Fibroblast of skin of left biceps (primary cell): Measurements from ENCODE around the gene SLC3A2.
"Not testable (repeated sequence)": the region's sequence is repeated elsewhere in the genome, so short reads cannot be mapped to it uniquely, and the experiment has no call there.

Experiments
- DNase-seq, 2 experiments: peaks; one replicate each; pipeline ENCODE4 v3.0.0-alpha.2; 2013; ENCODE audit warnings: low read depth in 2 of 2

Gene SLC3A2

GRCh38 chr11:62852523-62853188, 28.0 kb upstream of the SLC3A2 start:
- DNase-seq: no peak

- DNase-seq: no peak
Measured at GRCh38 chr11:62853279-62853965, 27.3 kb upstream of the SLC3A2 start.

GRCh38 chr11:62854013-62854824, 26.5 kb upstream of the SLC3A2 start:
- DNase-seq: no peak

- DNase-seq: no peak
Measured at GRCh38 chr11:62854825-62855570, 25.7 kb upstream of the SLC3A2 start.

GRCh38 chr11:62855571-62856332, 24.9 kb upstream of the SLC3A2 start:
- DNase-seq: peak; percentile 91 to 94

GRCh38 chr11:62856333-62856895, 24.3 kb upstream of the SLC3A2 start:
- DNase-seq: no peak

GRCh38 chr11:62857541-62857982, 23.1 kb upstream of the SLC3A2 start:
- no peak for DNase-seq

- no peak for DNase-seq
Measured at GRCh38 chr11:62858201-62858600, 22.5 kb upstream of the SLC3A2 start.

GRCh38 chr11:62859281-62859703, 21.4 kb upstream of the SLC3A2 start:
- DNase-seq: not testable (repeated sequence)

- no peak for DNase-seq
Measured at GRCh38 chr11:62860835-62861563, 19.7 kb upstream of the SLC3A2 start.

GRCh38 chr11:62861564-62862192, 19.0 kb upstream of the SLC3A2 start:
- DNase-seq: not testable (repeated sequence)

GRCh38 chr11:62863687-62864335, 16.9 kb upstream of the SLC3A2 start:
- DNase-seq: no peak

- DNase-seq: no peak
Measured at GRCh38 chr11:62865635-62866034, 15.1 kb upstream of the SLC3A2 start.

- DNase-seq: no peak
Measured at GRCh38 chr11:62874851-62875250, 5.8 kb upstream of the SLC3A2 start.

GRCh38 chr11:62875698-62876478, 4.8 kb upstream of the SLC3A2 start:
- no peak for DNase-seq

- no peak for DNase-seq
Measured at GRCh38 chr11:62876712-62877111, 4.0 kb upstream of the SLC3A2 start.

- no peak for DNase-seq
Measured at GRCh38 chr11:62879235-62879978, 1.3 kb upstream of the SLC3A2 start.
